Endothelial cell of umbilical vein (primary cell): ENCODE results near the gene CAMKMT. TPM values are rescaled to one million over a fixed set of nuclear protein-coding genes. Genes with fewer than 3 reads are reported as not detected.

Experiments
- BruUV-seq: library from RNA; stranded (reverse); fragments of 400-500 nt; replicated peaks from 2 replicates; lab custom pipeline; 2021; lab: Mats Ljungman, UMichigan
- CTCF ChIA-PET: fragments of 300-600, 350-600 bp; sonication (Branson Sonifier 250); formaldehyde crosslinking; loops from one replicate; lab custom pipeline; 2021; ENCODE audit warnings: antibody characterized with exemption, inconsistent platforms; lab: Charles Lee
- POLR2A ChIA-PET: fragments of 300-600, 350-600 bp; sonication (Branson Sonifier 250); formaldehyde crosslinking; loops from one replicate; lab custom pipeline; 2021; ENCODE audit warnings: antibody characterized with exemption, inconsistent platforms; lab: Charles Lee
- DNase-seq: peaks from one replicate; pipeline ENCODE4 v3.0.0-alpha.2; 2011; ENCODE audit warnings: low read depth, low spot score
- FAIRE-seq: peaks from 2 replicates; lab custom pipeline; 2011; peaks lifted over from hg19 to GRCh38; lab: Jason Lieb, UNC
- H2AFZ ChIP-seq: 2 replicates; pipeline ENCODE4 v1.6.0; 2012; ENCODE audit warnings: low read depth, low read length, control low read depth, inconsistent platforms
- H3K27ac ChIP-seq: 2 replicates; pipeline ENCODE4 v1.5.1; 2011; ENCODE audit warnings: low read depth, mild to moderate bottlenecking, control low read depth, low read length, moderate library complexity; ENCODE audit not compliant: insufficient read depth
- H3K27me3 ChIP-seq, 2 experiments: 2 replicates each; pipeline versions ENCODE4 v1.6.0 to v1.6.1; 2011; ENCODE audit warnings: low read length in 2 of 2, mixed read lengths in 1 of 2; ENCODE audit not compliant: control insufficient read depth in 2 of 2, insufficient read depth in 2 of 2
- H3K36me3 ChIP-seq, 2 experiments: 2 replicates in 1 of 2; 3 replicates in 1 of 2; pipeline ENCODE4 v1.5.1; 2011; ENCODE audit warnings: low read length in 2 of 2, mild to moderate bottlenecking in 1 of 2, moderate library complexity in 1 of 2; ENCODE audit not compliant: control insufficient read depth in 2 of 2, insufficient read depth in 2 of 2; ENCODE audit errors: extremely low read depth in 1 of 2
- H3K4me1 ChIP-seq: 3 replicates; pipeline ENCODE4 v1.5.1; 2011; ENCODE audit warnings: mild to moderate bottlenecking, low read length; ENCODE audit not compliant: control insufficient read depth, insufficient read depth; ENCODE audit errors: extremely low read depth
- H3K4me2 ChIP-seq: 2 replicates; pipeline ENCODE4 v1.6.1; 2011; ENCODE audit warnings: low read length, control low read depth, mixed read lengths; ENCODE audit not compliant: insufficient read depth
- H3K4me3 ChIP-seq, 3 experiments: fragments of 200-600 bp in 1 of 3; sonication (generic), shearing (Covaris generic) in 1 of 3; replicated peaks in 1 of 3; 2 replicates each; pipeline ENCODE4 v1.5.1; 2011 to 2016; ENCODE audit warnings: control low read depth in 3 of 3, low read length in 3 of 3, mild to moderate bottlenecking in 2 of 3, inconsistent platforms in 1 of 3, low read depth in 1 of 3, moderate library complexity in 1 of 3; ENCODE audit not compliant: insufficient read depth in 1 of 3
- H3K79me2 ChIP-seq: 2 replicates; pipeline ENCODE4 v1.6.0; 2012; ENCODE audit warnings: low read length, inconsistent platforms; ENCODE audit not compliant: control insufficient read depth, insufficient read depth
- H3K9ac ChIP-seq: replicated peaks from 2 replicates; pipeline ENCODE3; 2011; ENCODE audit warnings: low read length, control low read depth; ENCODE audit not compliant: insufficient read depth; ENCODE audit errors: extremely low read depth
- H3K9me1 ChIP-seq: replicated peaks from 3 replicates; pipeline ENCODE4 v1.6.0; 2011; ENCODE audit warnings: mild to moderate bottlenecking, low read length; ENCODE audit not compliant: control insufficient read depth, insufficient read depth; ENCODE audit errors: extremely low read depth
- H3K9me3 ChIP-seq: replicated peaks from 2 replicates; pipeline ENCODE4 v1.5.1; 2012; ENCODE audit warnings: low read length, inconsistent platforms; ENCODE audit not compliant: control insufficient read depth, insufficient read depth
- H4K20me1 ChIP-seq: replicated peaks from 2 replicates; pipeline ENCODE3; 2011; ENCODE audit warnings: mild to moderate bottlenecking, low read length; ENCODE audit not compliant: control insufficient read depth, insufficient read depth; ENCODE audit errors: extremely low read depth
- EZH2 ChIP-seq: IDR thresholded peaks from 2 replicates; pipeline ENCODE4 v1.6.1; 2012; ENCODE audit warnings: borderline replicate concordance, low read depth, mild to moderate bottlenecking, moderate library complexity, low read length, inconsistent platforms; ENCODE audit not compliant: severe bottlenecking
- FOS ChIP-seq: IDR thresholded peaks from 2 replicates; pipeline ENCODE4 v1.6.1; 2011; ENCODE audit warnings: mild to moderate bottlenecking, low read length, moderate library complexity, borderline replicate concordance; ENCODE audit not compliant: insufficient read depth
- GATA2 ChIP-seq: IDR thresholded peaks from 2 replicates; pipeline ENCODE4 v1.7.0; 2011; ENCODE audit warnings: low read depth, mild to moderate bottlenecking, moderate library complexity, mixed read lengths, low read length; ENCODE audit not compliant: insufficient read length, insufficient read depth
- JUN ChIP-seq: IDR thresholded peaks from 2 replicates; pipeline ENCODE4 v1.6.1; 2011; ENCODE audit warnings: borderline replicate concordance, low read depth; ENCODE audit not compliant: insufficient read length, insufficient read depth
- MYC ChIP-seq: IDR thresholded peaks from one replicate; pipeline ENCODE4 v1.6.1; 2011; ENCODE audit warnings: mild to moderate bottlenecking, low read depth, low read length
- POLR2A ChIP-seq: IDR thresholded peaks from 2 replicates; pipeline ENCODE4 v1.6.1; 2012; ENCODE audit warnings: low read depth, mild to moderate bottlenecking, control low read depth, low read length
- POLR2AphosphoS5 ChIP-seq: IDR thresholded peaks from 2 replicates; pipeline ENCODE4 v1.6.1; 2012; ENCODE audit warnings: low read depth, mild to moderate bottlenecking, control low read depth, low read length, moderate library complexity; ENCODE audit not compliant: insufficient read depth
- dilution Hi-C: fragments of 300-500 bp; cut with MboI; formaldehyde crosslinking; loops from one replicate; pipeline ENCODE4 v1.15.0; 2019; ENCODE audit warnings: low sequenced_read_pairs; ENCODE audit not compliant: extremely low pct_ligation_motif_present
- intact Hi-C: fragments of 100-400 bp; cut with micrococcal nuclease; formaldehyde crosslinking; loops from one replicate; pipeline ENCODE4 v1.10.0; 2022
- polyA plus RNA-seq, 4 experiments: library from polyadenylated mRNA; depleted of rRNA in 3 of 4; stranded (reverse) in 3 of 4; unstranded in 1 of 4; fragments of >200 nt; gene quantifications; 2 replicates each; pipeline versions ENCODE4 v1.2.1 to v1.2.3, GENCODE V29; 2011 to 2012; ENCODE audit warnings: missing spikeins in 1 of 4
- total RNA-seq: library from RNA; stranded (reverse); gene quantifications from 2 replicates; pipeline ENCODE4 v1.2.3, GENCODE V29; 2021
- TF ChIP-seq, protein P1 (sequence below): IDR thresholded peaks from 2 replicates; pipeline ENCODE4 v1.6.1; 2011; ENCODE audit not compliant: insufficient read depth, insufficient read length
- TF ChIP-seq, protein P2 (sequence below), 2 donors: IDR thresholded peaks; 1 replicate in 1 of 2; 2 replicates in 1 of 2; pipeline ENCODE4 v1.5.1; 2011; ENCODE audit warnings: low read length in 2 of 2, mild to moderate bottlenecking in 2 of 2, moderate library complexity in 2 of 2, control low read depth in 1 of 2, inconsistent platforms in 1 of 2, low read depth in 1 of 2; ENCODE audit not compliant: insufficient read depth in 1 of 2; ENCODE audit errors: extremely low read depth in 1 of 2

Gene CAMKMT
- total and polyA plus RNA-seq, 2 donors (not counting 3 experiments of a cell fraction or from before 2014, with no cell fraction given): 4.1 to 10.7 TPM

DNA sequence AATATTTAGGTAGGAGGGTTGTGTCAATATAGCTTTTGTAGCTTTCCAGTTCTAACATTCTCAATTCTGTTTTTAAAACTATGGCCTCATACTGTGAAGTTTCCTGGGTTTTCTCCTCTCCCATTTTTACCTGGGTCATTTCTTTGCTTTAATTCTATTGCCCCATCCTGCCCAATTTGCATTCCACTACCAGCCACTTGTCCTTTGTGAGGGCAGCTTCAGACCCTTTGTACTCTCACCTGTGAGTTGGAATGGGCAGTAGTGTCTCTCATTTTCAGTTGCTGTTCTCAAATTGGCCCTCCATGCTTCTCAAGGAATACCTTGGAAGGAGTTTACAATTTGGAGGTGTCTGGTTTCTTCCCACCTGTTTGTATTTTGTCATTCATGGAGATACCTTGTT lies 108.4 kb downstream of the CAMKMT start:
- H2AFZ ChIP-seq: no peak overlapping the region
- H3K4me3 ChIP-seq: no peak overlapping the region
- no peaks in the 10 kb centered on the region for H3K27me3 ChIP-seq
- H3K9me3 ChIP-seq: no peaks in the 10 kb centered on the region
- H3K4me2 ChIP-seq: no peak overlapping the region
- dilution Hi-C loops: no loop called here
- ChIA-PET POLR2A (no interaction called here), CTCF (interaction anchor here (1.2 to 3.4 kb wide), 4 partner anchors 9 to 78 kb away, joined by 3 to 33 read pairs (median 10); no protein-coding TSS in a partner anchor)
- no peak overlapping the region for H3K27ac ChIP-seq
- H3K79me2 ChIP-seq: no peaks in the 10 kb centered on the region
- no peaks in the 10 kb centered on the region for H4K20me1 ChIP-seq
- FAIRE-seq: no peak
- no peak for DNase-seq
- no peaks in the 10 kb centered on the region for H3K4me1 ChIP-seq
- no peaks in the 10 kb centered on the region for H3K36me3 ChIP-seq
- no peak overlapping the region for H3K9ac ChIP-seq
- intact Hi-C loops: no loop called here
- BruUV-seq: no TSS peak
- TF ChIP-seq, protein P1, sequence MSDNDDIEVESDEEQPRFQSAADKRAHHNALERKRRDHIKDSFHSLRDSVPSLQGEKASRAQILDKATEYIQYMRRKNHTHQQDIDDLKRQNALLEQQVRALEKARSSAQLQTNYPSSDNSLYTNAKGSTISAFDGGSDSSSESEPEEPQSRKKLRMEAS: no peak
- TF ChIP-seq EZH2: no peak
- TF ChIP-seq, protein P2, sequence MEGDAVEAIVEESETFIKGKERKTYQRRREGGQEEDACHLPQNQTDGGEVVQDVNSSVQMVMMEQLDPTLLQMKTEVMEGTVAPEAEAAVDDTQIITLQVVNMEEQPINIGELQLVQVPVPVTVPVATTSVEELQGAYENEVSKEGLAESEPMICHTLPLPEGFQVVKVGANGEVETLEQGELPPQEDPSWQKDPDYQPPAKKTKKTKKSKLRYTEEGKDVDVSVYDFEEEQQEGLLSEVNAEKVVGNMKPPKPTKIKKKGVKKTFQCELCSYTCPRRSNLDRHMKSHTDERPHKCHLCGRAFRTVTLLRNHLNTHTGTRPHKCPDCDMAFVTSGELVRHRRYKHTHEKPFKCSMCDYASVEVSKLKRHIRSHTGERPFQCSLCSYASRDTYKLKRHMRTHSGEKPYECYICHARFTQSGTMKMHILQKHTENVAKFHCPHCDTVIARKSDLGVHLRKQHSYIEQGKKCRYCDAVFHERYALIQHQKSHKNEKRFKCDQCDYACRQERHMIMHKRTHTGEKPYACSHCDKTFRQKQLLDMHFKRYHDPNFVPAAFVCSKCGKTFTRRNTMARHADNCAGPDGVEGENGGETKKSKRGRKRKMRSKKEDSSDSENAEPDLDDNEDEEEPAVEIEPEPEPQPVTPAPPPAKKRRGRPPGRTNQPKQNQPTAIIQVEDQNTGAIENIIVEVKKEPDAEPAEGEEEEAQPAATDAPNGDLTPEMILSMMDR (IDR thresholded peaks at IDR 0.05; ENCODE audit: extremely low read depth in 1 of 2, insufficient read depth in 1 of 2, low read depth in 1 of 2, low read length in 2 of 2): no peak
- TF ChIP-seq POLR2AphosphoS5: no peak
- TF ChIP-seq JUN: no peak
- no peak for TF ChIP-seq FOS
- TF ChIP-seq POLR2A: no peak
- no peak for TF ChIP-seq MYC
- no peak for TF ChIP-seq GATA2
- no peaks in the 10 kb centered on the region for H3K9me1 ChIP-seq
